ENCODE data around the gene RNF31.

RNF31 gene

GRCh38 chr14:24138396-24139271 is 8.7 kb upstream of the RNF31 start:
- no peak for DNase-seq

- DNase-seq, result peak in 1 of 6 experiments; percentile 8
Measured at GRCh38 chr14:24139272-24139934, 7.9 kb upstream of the RNF31 start.

- DNase-seq, result peak; percentile 96 to 100 (median 99)
Measured at GRCh38 chr14:24141097-24141880, 6.0 kb upstream of the RNF31 start, which contains the start of gene EMC9. TSS of gene EMC9 (minus strand) at chr14:24141591. CDS start at chr14:24141304, 287 bp downstream.

- no peak for DNase-seq
Measured at GRCh38 chr14:24143511-24143910, 3.8 kb upstream of the RNF31 start.

- no peak for DNase-seq
Measured at GRCh38 chr14:24144451-24144850, 2.8 kb upstream of the RNF31 start.

- DNase-seq, result no peak
Measured at GRCh38 chr14:24145219-24145618, 2.1 kb upstream of the RNF31 start.

GRCh38 chr14:24145690-24146452 is 1.4 kb upstream of the RNF31 start:
- DNase-seq, result peak in 1 of 6 experiments; percentile 55

GRCh38 chr14:24146453-24146977 is 783 bp upstream of the RNF31 start, which contains the start of gene PSME2:
TSS of gene PSME2 (minus strand) at chr14:24146610. CDS start at chr14:24146581, 29 bp downstream.
- DNase-seq, result peak; percentile 78 to 95 (median 86)

GRCh38 chr14:24147761-24148428 is 597 bp downstream of the RNF31 start:
- no peak for DNase-seq

- DNase-seq, result no peak
Measured at GRCh38 chr14:24149302-24149969, 2.1 kb downstream of the RNF31 start.

- DNase-seq, result no peak
Measured at GRCh38 chr14:24150061-24150460, 2.8 kb downstream of the RNF31 start.

GRCh38 chr14:24150567-24150966 is 3.3 kb downstream of the RNF31 start:
- no peak for DNase-seq

- no peak for DNase-seq
Measured at GRCh38 chr14:24150993-24151392, 3.7 kb downstream of the RNF31 start.

- no peak for DNase-seq
Measured at GRCh38 chr14:24151404-24152080, 4.2 kb downstream of the RNF31 start.

GRCh38 chr14:24155100-24155499 is 7.8 kb downstream of the RNF31 start:
- DNase-seq, result no peak

GRCh38 chr14:24156840-24157239 is 9.5 kb downstream of the RNF31 start:
- DNase-seq, result no peak

- no peak for DNase-seq
Measured at GRCh38 chr14:24157331-24157730, 10.0 kb downstream of the RNF31 start.

GRCh38 chr14:24159777-24160498 is 12.6 kb downstream of the RNF31 start:
- DNase-seq, result no peak

GRCh38 chr14:24160499-24160849 is 13.2 kb downstream of the RNF31 start:
- DNase-seq, result no peak
